H1 (cell line): ENCODE measurements around the gene SCYL1. TPM values are rescaled to one million over a fixed set of nuclear protein-coding genes. Genes with fewer than 3 reads are reported as not detected.

Experiments used
- CTCF ChIA-PET: fragments of 300-600 bp; sonication (Branson Sonifier 250); formaldehyde crosslinking; loops from one replicate; lab custom pipeline; 2021; ENCODE audit not compliant: partially characterized antibody; lab: Charles Lee
- POLR2A ChIA-PET: fragments of 300-600 bp; sonication (Branson Sonifier 250); formaldehyde crosslinking; loops from one replicate; lab custom pipeline; 2021; ENCODE audit warnings: inconsistent platforms; ENCODE audit not compliant: partially characterized antibody; lab: Charles Lee
- DNase-seq, 2 experiments: peaks; one replicate each; pipeline versions ENCODE4 v3.0.0 to v3.0.0-alpha.2; 2010 to 2022; ENCODE audit warnings: low spot score in 2 of 2, low read depth in 1 of 2, mixed read lengths in 1 of 2
- FAIRE-seq: peaks from 2 replicates; lab custom pipeline; 2011; peaks lifted over from hg19 to GRCh38; lab: Jason Lieb, UNC
- H2AFZ ChIP-seq: 2 replicates; pipeline ENCODE4 v1.8.1; 2012; ENCODE audit warnings: low read length, inconsistent platforms
- H2AK5ac ChIP-seq: 2 replicates; pipeline ENCODE4 v1.6.1; 2013; ENCODE audit warnings: low read depth, low read length
- H2BK120ac ChIP-seq: replicated peaks from 2 replicates; pipeline ENCODE3; 2013; ENCODE audit warnings: low read depth, low read length, inconsistent platforms
- H2BK12ac ChIP-seq: 2 replicates; pipeline ENCODE4 v1.6.1; 2013; ENCODE audit warnings: low read depth, low read length
- H2BK15ac ChIP-seq: 2 replicates; pipeline ENCODE4 v1.6.1; 2013; ENCODE audit warnings: low read length
- H2BK20ac ChIP-seq: 2 replicates; pipeline ENCODE4 v1.6.1; 2013; ENCODE audit warnings: low read length
- H2BK5ac ChIP-seq: 2 replicates; pipeline ENCODE4 v1.6.1; 2013; ENCODE audit warnings: low read depth, low read length
- H3K14ac ChIP-seq: 2 replicates; pipeline ENCODE4 v1.6.1; 2013; ENCODE audit warnings: inconsistent platforms; ENCODE audit not compliant: insufficient read length
- H3K18ac ChIP-seq: 2 replicates; pipeline ENCODE4 v1.6.1; 2013; ENCODE audit warnings: low read length; ENCODE audit errors: extremely low read depth
- H3K23ac ChIP-seq: 2 replicates; pipeline ENCODE4 v1.6.1; 2013; ENCODE audit warnings: inconsistent platforms; ENCODE audit not compliant: insufficient read length
- H3K23me2 ChIP-seq: 2 replicates; pipeline ENCODE4 v1.6.1; 2013; ENCODE audit warnings: low read depth, low read length
- H3K27ac ChIP-seq: 2 replicates; pipeline ENCODE4 v1.6.1; 2011; ENCODE audit warnings: low read depth, low read length, inconsistent platforms
- H3K27me3 ChIP-seq, 4 experiments: replicated peaks in 1 of 4; 1 replicate in 1 of 4; 2 replicates in 3 of 4; pipeline versions ENCODE4 v1.6.1 to v1.8.1; 2011 to 2013; ENCODE audit warnings: low read length in 3 of 4, mild to moderate bottlenecking in 3 of 4, inconsistent platforms in 2 of 4, mixed read lengths in 2 of 4, moderate library complexity in 1 of 4; ENCODE audit not compliant: control insufficient read depth in 3 of 4, insufficient read depth in 3 of 4; ENCODE audit errors: extremely low read depth in 1 of 4
- H3K36me3 ChIP-seq, 4 experiments: 2 replicates each; pipeline versions ENCODE4 v1.6.1 to v1.8.1; 2011 to 2013; ENCODE audit warnings: mild to moderate bottlenecking in 4 of 4, low read length in 3 of 4, moderate library complexity in 2 of 4, control low read depth in 1 of 4, inconsistent platforms in 1 of 4; ENCODE audit not compliant: insufficient read depth in 4 of 4, control insufficient read depth in 2 of 4
- H3K4ac ChIP-seq: replicated peaks from 2 replicates; pipeline ENCODE3; 2013; ENCODE audit warnings: low read length, low read depth, mixed read lengths, inconsistent platforms; ENCODE audit not compliant: insufficient read length
- H3K4me1 ChIP-seq, 4 experiments: replicated peaks in 1 of 4; 1 replicate in 1 of 4; 2 replicates in 3 of 4; pipeline versions ENCODE4 v1.6.1 to v1.8.1; 2011 to 2013; ENCODE audit warnings: low read length in 3 of 4, inconsistent platforms in 2 of 4, mixed read lengths in 1 of 4; ENCODE audit not compliant: insufficient read depth in 4 of 4, control insufficient read depth in 3 of 4
- H3K4me2 ChIP-seq, 2 experiments: 2 replicates each; pipeline versions ENCODE4 v1.6.1 to v1.8.1; 2011 to 2013; ENCODE audit warnings: low read depth in 2 of 2, low read length in 2 of 2, control low read depth in 1 of 2, inconsistent platforms in 1 of 2, mild to moderate bottlenecking in 1 of 2; ENCODE audit not compliant: insufficient read depth in 1 of 2
- H3K4me3 ChIP-seq, 4 experiments: fragments of 200-600, 300-600 bp in 1 of 4; sonication (generic), shearing (Covaris generic), sonication (Bioruptor Twin) in 1 of 4; 2 replicates each; pipeline versions ENCODE4 v1.5.1 to v1.8.1; 2011 to 2016; ENCODE audit warnings: low read length in 4 of 4, low read depth in 3 of 4, control low read depth in 2 of 4, inconsistent platforms in 2 of 4, mild to moderate bottlenecking in 2 of 4, mixed read lengths in 1 of 4, moderate library complexity in 1 of 4; ENCODE audit not compliant: insufficient read depth in 2 of 4; ENCODE audit errors: extremely low read depth in 1 of 4
- H3K56ac ChIP-seq: replicated peaks from 2 replicates; pipeline ENCODE3; 2013; ENCODE audit warnings: low read depth, mild to moderate bottlenecking, mixed read lengths, low read length, inconsistent platforms; ENCODE audit not compliant: insufficient read length
- H3K79me1 ChIP-seq: 2 replicates; pipeline ENCODE4 v1.6.1; 2013; ENCODE audit warnings: low read depth, low read length, control low read depth
- H3K79me2 ChIP-seq, 2 experiments: 2 replicates each; pipeline versions ENCODE4 v1.6.1 to v1.8.1; 2012 to 2013; ENCODE audit warnings: low read length in 2 of 2, mild to moderate bottlenecking in 2 of 2, inconsistent platforms in 1 of 2; ENCODE audit not compliant: insufficient read depth in 2 of 2, control insufficient read depth in 1 of 2
- H3K9ac ChIP-seq, 4 experiments: replicated peaks in 1 of 4; 1 replicate in 1 of 4; 2 replicates in 3 of 4; pipeline versions ENCODE4 v1.6.1 to v1.8.1; 2011 to 2013; ENCODE audit warnings: low read depth in 3 of 4, low read length in 3 of 4, control low read depth in 2 of 4, mild to moderate bottlenecking in 2 of 4, moderate library complexity in 2 of 4, inconsistent platforms in 1 of 4; ENCODE audit errors: extremely low read depth in 1 of 4
- H3K9me3 ChIP-seq, 2 experiments: 2 replicates each; pipeline versions ENCODE4 v1.6.1 to v1.8.1; 2012 to 2013; ENCODE audit warnings: mild to moderate bottlenecking in 2 of 2, moderate library complexity in 2 of 2, control low read depth in 1 of 2, inconsistent platforms in 1 of 2, low read depth in 1 of 2, low read length in 1 of 2, mixed read lengths in 1 of 2; ENCODE audit not compliant: insufficient read depth in 2 of 2
- H4K20me1 ChIP-seq, 2 experiments: replicated peaks in 1 of 2; 2 replicates each; pipeline versions ENCODE3 to v1.8.1; 2011 to 2013; ENCODE audit warnings: inconsistent platforms in 2 of 2, low read length in 2 of 2, mild to moderate bottlenecking in 1 of 2; ENCODE audit not compliant: insufficient read depth in 2 of 2, control insufficient read depth in 1 of 2
- H4K5ac ChIP-seq: 2 replicates; pipeline ENCODE4 v1.6.1; 2013; ENCODE audit warnings: low read length, low read depth, mixed read lengths, inconsistent platforms; ENCODE audit not compliant: insufficient read length
- H4K8ac ChIP-seq: 2 replicates; pipeline ENCODE4 v1.8.0; 2013; ENCODE audit warnings: mild to moderate bottlenecking, moderate library complexity, low read length, inconsistent platforms; ENCODE audit not compliant: insufficient read depth; ENCODE audit errors: extremely low read depth
- H4K91ac ChIP-seq: replicated peaks from 2 replicates; pipeline ENCODE3; 2013; ENCODE audit warnings: low read length, mixed read lengths, inconsistent platforms; ENCODE audit not compliant: insufficient read length
- ATF2 ChIP-seq: IDR thresholded peaks from 2 replicates; pipeline ENCODE4 v1.6.1; 2012; ENCODE audit warnings: low read length, inconsistent platforms
- CTBP2 ChIP-seq: IDR thresholded peaks from 2 replicates; pipeline ENCODE4 v1.7.0; 2011; ENCODE audit warnings: borderline replicate concordance, mild to moderate bottlenecking, moderate library complexity, mixed read lengths, low read length; ENCODE audit not compliant: insufficient read depth, insufficient read length
- EZH2 ChIP-seq: fragments of 200-600 bp; sonication (generic); IDR thresholded peaks from 2 replicates; pipeline ENCODE4 v1.7.1; 2012; ENCODE audit warnings: low read depth, mild to moderate bottlenecking, moderate library complexity, low read length, inconsistent platforms; ENCODE audit not compliant: severe bottlenecking
- FOSL1 ChIP-seq: IDR thresholded peaks from 2 replicates; pipeline ENCODE4 v1.6.1; 2011; ENCODE audit warnings: mild to moderate bottlenecking, low read depth, low read length, moderate library complexity; ENCODE audit not compliant: insufficient read depth
- JUND ChIP-seq: IDR thresholded peaks from 2 replicates; pipeline ENCODE4 v1.6.1; 2011; ENCODE audit warnings: mild to moderate bottlenecking, improper control_type of control experiment, low read length
- MAX ChIP-seq: IDR thresholded peaks from 2 replicates; pipeline ENCODE4 v1.6.1; 2012; ENCODE audit warnings: inconsistent platforms
- SP1 ChIP-seq: IDR thresholded peaks from 2 replicates; pipeline ENCODE4 v1.6.1; 2011; ENCODE audit warnings: low read depth, low read length
- SP4 ChIP-seq: IDR thresholded peaks from 2 replicates; pipeline ENCODE4 v1.6.1; 2012; ENCODE audit warnings: low read length, inconsistent platforms
- SRF ChIP-seq: IDR thresholded peaks from 2 replicates; pipeline ENCODE4 v1.6.1; 2011; ENCODE audit warnings: mild to moderate bottlenecking, low read depth, low read length, moderate library complexity
- SUZ12 ChIP-seq: fragments of 200-600 bp; sonication (generic); IDR thresholded peaks from 2 replicates; pipeline ENCODE4 v1.6.1; 2012; ENCODE audit warnings: mild to moderate bottlenecking, inconsistent platforms, low read length, moderate library complexity, mixed read lengths
- TAF1 ChIP-seq: IDR thresholded peaks from 2 replicates; pipeline ENCODE4 v1.6.1; 2011; ENCODE audit warnings: mild to moderate bottlenecking, low read depth, low read length
- WGBS, 2 experiments: shearing (Covaris generic) in 1 of 2; methylation state at CpG; one replicate each; pipeline versions ENCODE4 v1.1.6 to v1.1.7; 2013 to 2015; ENCODE audit warnings: low lambda C conversion rate in 2 of 2, mixed read lengths in 2 of 2, inconsistent platforms in 1 of 2, low coverage in 1 of 2, missing lambda C conversion rate in 1 of 2; ENCODE audit not compliant: insufficient replicate concordance in 2 of 2, insufficient coverage in 1 of 2, insufficient read length in 1 of 2; ENCODE audit errors: extremely low coverage in 1 of 2, missing lambda C conversion rate in 1 of 2; 5-methylcytosine and 5-hydroxymethylcytosine counted together
- polyA plus RNA-seq, 7 experiments: library from polyadenylated mRNA; depleted of rRNA in 3 of 7; stranded (reverse) in 5 of 7; unstranded in 2 of 7; fragments of >200 nt in 5 of 7; fragments of 200-250 nt in 2 of 7; gene quantifications; 1 replicate in 5 of 7; 2 replicates in 1 of 7; 4 replicates in 1 of 7; pipeline versions ENCODE4 v1.2.1 to v1.2.3, GENCODE V29; 2011 to 2013; ENCODE audit warnings: missing spikeins in 2 of 7, mixed read lengths in 2 of 7
- total RNA-seq: library from RNA; stranded (reverse); fragmentation: NEBNext Ultra II Directional; extraction: Animal tissue kit (Norgen Biotek cat#: 25700); gene quantifications from 2 replicates; pipeline ENCODE4 v1.2.1, GENCODE V29; 2021

Gene SCYL1
- total and polyA plus RNA-seq, 2 of the 8 experiments (the other 6 are each of a cell fraction or from before 2014, with no cell fraction given): 59.8 to 77.7 TPM

GRCh38 chr11:65542738-65543390 lies 18.0 kb downstream of the SCYL1 start:
- ChIA-PET CTCF (interaction anchor here (1.0 to 10.5 kb wide), 6 partner anchors 11 to 445 kb away, joined by 3 to 284 read pairs (median 44); partner anchors contain the start of genes FAM89B, LTBP3 and ZNRD2), POLR2A (interaction anchor here (1.0 to 1.6 kb wide), 3 partner anchors 12 to 29 kb away, joined by 3 to 5 read pairs (median 4); no protein-coding TSS in a partner anchor)
- Histone ChIP-seq H4K91ac (no peak overlapping the region), H2BK120ac (no peak overlapping the region), H4K5ac (no peak overlapping the region), H3K27me3 (peaks cover 4 to 55% (median 38%) of the 10 kb centered on the region in 4 experiments), H3K9ac (no peak overlapping the region), H2AK5ac (no peak overlapping the region), H3K4ac (no peak overlapping the region), H4K20me1 (peaks cover 3 to 12% of the 10 kb centered on the region in 2 experiments), H3K56ac (no peak overlapping the region), H2BK5ac (no peak overlapping the region), H4K8ac (no peak overlapping the region), H3K79me1 (no peaks in the 10 kb centered on the region), H3K27ac (no peak overlapping the region), H3K4me1 (peaks cover 0 to 13% (median 4%) of the 10 kb centered on the region in 4 experiments; a peak in 5 of 7 replicates), H3K9me3 (no peaks in the 10 kb centered on the region), H3K23ac (no peak overlapping the region), H3K4me2 (no peak overlapping the region), H3K36me3 (peaks cover 0 to 4% (median 0%) of the 10 kb centered on the region in 4 experiments; a peak in 1 of 8 replicates), H3K79me2 (no peaks in the 10 kb centered on the region), H3K4me3 (no peak overlapping the region), H2BK20ac (no peak overlapping the region), H2BK15ac (no peak overlapping the region), H3K23me2 (peaks cover 22% of the 10 kb centered on the region), H2BK12ac (no peak overlapping the region), H3K14ac (no peak overlapping the region), H2AFZ (no peak overlapping the region), H3K18ac (no peak overlapping the region)
- 89% methylated on average over 3 of the region's 3 CpGs; no CpG with 5 or more reads in 1 of the 2 experiments for WGBS, 2 experiments
- DNase-seq (no peak), FAIRE-seq (no peak)
- no peak for TF ChIP-seq EZH2
- TF ChIP-seq SUZ12: no peak
- no peak for TF ChIP-seq SP4
- TF ChIP-seq TAF1: no peak
- no peak for TF ChIP-seq FOSL1
- no peak for TF ChIP-seq MAX
- no peak for TF ChIP-seq ATF2
- no peak for TF ChIP-seq SP1
- no peak for TF ChIP-seq CTBP2
- no peak for TF ChIP-seq JUND
- TF ChIP-seq SRF: no peak
